COLO829 (cell line): ENCODE measurements around the gene DLG2.

ENCODE experiments used
- DNase-seq: peaks from one replicate; pipeline ENCODE4 v3.0.0; 2012; ENCODE audit warnings: low spot score

DLG2 gene

GRCh38 chr11:83711106-83711527, 1916.0 kb downstream of the DLG2 start:
- no peak for DNase-seq

DNA sequence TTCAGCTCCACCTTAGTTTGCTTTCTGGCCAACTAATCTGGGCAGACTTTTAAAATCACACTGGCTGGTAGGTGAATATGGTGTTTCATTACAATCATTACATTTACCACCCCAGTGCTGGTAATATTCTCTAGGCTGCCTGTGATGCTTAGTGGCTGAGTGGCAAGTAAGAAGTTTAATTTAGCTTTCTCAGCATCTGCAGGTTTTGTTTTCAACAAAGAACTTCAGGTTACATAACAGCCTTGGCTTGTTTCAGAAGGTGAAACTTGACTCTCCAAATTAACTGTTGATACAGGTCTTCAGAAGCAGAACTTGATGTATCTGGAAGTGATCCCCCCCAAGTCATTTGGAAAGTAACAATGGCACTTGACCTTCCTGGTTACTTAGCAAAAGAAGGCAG, 1917.7 kb downstream of the DLG2 start:
- DNase-seq = no peak

DNA sequence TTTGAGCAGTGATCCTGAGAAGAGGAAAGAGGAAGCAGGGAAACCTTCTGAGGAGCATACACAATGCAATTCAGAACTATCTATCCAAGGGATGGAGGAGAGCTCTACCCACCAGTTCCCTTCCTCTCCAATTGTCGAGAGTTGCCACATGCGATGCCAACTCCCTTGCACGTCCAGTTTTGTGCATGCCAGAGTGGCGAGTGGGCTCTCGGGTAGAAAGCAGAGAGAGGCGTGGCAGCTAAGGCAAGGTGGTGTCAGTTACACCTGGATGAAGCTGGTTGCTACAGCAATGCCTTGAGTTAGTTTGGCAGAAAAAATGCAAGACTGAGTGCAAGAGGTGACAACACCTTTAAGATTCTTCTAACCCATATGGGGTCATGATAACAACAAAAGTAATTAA, 1920.6 kb downstream of the DLG2 start:
- no peak for DNase-seq

DNA sequence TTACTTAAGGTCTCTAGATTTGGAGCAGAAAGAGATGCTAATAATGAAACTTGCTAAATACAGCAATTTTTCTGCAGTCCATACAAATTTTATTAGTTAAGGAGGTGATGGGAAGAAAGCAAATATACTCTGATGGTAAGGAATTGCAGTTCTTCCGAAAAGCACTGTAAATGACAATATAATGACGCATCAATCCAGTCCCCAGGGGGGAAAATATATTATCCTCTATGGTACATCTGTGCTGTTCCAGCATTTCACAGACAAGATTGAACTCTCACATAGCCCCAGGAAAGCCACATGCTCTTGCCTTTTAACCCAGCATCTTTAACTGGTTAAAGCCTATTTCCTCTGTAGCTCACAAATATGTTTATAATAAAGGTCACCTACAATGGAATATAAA, 1924.3 kb downstream of the DLG2 start:
- DNase-seq = no peak

DNA sequence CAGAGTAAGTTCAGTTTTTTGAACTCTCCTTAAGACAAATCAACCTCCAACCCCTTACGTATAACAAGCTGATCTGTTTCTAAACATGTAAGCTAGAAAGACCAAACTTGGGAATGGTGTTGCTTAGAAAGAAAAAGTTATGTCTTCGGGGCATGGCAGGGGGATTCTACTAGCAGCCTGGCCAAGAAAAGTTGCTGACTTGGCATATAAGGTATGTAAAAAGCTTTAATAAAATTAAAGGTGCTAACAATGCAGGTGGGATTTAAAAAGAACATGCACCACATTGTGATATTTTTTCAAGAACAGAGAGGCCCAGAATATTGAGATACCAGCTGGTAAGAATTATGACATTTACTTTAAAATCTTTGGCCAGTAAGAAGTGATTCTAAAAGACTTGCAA, 1929.6 kb downstream of the DLG2 start:
- no peak for DNase-seq

- no peak for DNase-seq
These were observed 1932.1 kb downstream of the DLG2 start for GRCh38 chr11:83695046-83695445.

- DNase-seq = no peak
These were observed 1932.8 kb downstream of the DLG2 start for GRCh38 chr11:83694191-83694910.

DNA sequence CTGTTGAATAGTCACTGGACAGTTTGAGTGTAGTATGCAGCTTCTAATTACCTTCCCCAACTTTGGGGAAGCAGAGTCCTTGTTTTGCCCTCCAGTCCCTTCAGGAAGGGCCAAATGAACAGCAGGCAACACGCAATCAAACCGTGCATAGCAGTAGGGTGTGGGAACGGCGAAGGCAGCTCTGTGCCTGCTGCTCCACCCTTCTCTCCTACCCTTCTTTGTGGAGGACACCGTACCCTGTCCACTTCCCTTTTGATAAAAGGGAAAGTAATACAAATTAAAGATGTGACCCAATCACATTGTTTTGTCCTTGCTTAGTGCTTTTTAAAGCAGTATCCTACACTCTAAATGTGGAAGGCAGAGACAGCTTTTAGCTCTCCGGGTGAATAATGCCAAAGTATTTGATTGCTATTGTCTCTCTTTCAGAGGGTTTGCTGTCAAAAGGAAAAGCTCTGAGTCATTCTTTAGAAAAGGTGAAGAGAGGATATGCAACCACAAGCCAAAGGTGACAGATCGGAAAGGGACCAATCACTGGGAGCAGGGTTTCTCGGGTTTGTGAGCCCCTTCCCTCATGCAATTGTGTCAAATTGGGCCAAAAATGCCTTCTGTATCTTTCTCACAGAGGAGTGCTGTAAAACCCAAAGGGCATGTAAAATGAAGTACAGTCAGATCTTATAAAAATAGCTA, 1933.7 kb downstream of the DLG2 start:
- no peak for DNase-seq

- DNase-seq = no peak
These were observed 1934.5 kb downstream of the DLG2 start for GRCh38 chr11:83692675-83693074.

- DNase-seq = no peak
These were observed 1935.6 kb downstream of the DLG2 start for GRCh38 chr11:83691451-83691950.

DNA sequence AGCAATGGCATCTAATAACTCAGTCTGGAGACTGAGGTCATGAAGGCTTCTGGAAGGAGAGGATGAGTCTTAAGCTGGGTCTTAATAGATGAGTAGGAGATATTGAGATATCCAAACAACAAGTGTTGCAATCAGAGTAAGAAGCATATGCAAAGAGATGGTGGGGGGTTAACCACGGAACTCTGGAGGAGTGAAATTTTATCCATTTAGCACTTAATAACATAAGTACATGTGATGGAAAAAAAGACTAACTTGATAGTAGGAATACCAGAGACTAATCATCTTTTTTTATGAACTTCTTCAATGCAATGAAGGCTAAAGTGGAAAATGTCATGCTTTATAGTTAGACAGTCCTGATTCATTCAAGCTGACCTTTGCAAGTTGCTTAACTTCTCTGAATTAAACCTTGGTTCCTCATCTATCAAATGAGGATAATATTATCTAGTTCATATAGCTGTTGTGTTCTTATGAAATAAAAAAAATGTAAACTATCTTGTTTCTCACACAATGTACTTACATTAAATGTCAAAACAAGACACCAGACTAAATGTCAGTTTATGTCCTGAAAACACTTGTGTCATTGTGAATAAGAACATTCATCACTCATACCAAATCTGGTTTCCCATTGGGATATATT, 1937.9 kb downstream of the DLG2 start:
- DNase-seq = no peak

GRCh38 chr11:83687787-83688186, 1939.4 kb downstream of the DLG2 start:
- DNase-seq = no peak

DNA sequence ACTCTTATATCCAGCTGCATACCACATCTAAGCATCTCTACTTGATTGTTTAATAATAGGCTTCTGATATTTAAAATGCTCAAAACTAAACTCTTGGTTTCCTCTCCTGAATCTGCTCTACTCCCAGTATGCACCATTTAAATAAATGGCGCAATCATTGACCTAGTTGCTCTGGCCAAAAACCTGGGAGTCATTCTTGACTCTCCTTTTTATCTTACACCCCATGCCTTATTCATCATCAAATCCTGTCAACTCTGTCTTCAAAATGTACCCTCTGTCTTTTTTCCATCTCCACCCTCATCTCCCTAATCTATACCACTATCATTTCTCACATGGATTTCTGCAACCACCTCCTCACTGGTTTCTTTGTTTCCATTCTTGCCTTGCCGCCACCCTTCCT, 1941.4 kb downstream of the DLG2 start:
- DNase-seq = no peak

GRCh38 chr11:83684071-83684470, 1943.1 kb downstream of the DLG2 start:
- DNase-seq = no peak

DNA sequence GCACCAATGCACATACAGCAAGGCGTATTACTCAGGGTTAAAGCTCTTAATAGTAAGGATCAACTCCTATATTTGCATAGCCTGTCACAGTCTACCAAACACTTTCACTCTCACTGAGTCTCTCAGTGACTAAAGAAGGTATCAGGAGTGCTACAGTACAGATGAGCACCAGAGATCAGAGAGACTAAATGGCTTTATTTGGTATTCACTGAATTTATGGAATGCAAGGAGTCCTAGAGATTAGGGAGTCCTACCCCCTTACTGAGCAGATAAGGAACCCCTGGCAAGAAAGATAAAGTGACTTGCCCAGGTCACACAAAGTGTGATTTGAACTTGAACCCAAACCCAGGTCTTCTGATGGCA, 1944.6 kb downstream of the DLG2 start:
- no peak for DNase-seq

DNA sequence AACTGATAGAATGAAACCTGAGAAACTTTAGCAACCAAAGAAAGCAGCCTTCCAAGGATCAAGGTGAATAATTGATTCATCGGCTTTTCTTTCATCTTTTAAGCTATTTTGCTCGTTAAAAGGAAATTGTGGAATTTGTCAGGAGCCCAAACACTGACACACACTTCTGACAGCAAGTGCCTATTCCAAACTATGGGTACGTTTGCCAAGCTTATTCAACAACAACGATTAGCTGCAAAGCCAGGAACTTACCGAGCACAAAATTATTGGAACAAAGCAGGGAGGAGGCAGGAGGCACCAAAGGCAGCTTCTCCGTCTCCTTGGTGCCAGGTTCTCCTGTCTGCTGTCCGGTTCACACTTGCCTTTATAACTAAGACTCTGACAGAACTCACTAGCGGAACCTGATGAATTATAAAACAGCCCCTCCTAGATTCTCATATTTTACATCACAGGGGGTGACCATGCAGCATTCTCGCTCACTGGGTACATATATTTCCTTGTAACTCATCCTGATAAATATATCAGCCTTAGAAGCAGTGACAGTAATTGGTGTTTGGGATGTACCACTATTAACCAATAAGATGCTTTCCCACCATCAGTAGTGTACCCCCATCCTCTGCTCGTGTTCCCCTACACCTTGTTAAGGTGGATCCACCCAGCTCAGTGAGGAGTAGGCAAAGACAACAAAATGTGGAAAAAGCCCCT, 1945.1 kb downstream of the DLG2 start:
- DNase-seq = no peak

- DNase-seq = no peak
These were observed 1945.9 kb downstream of the DLG2 start for GRCh38 chr11:83681031-83681781.

DNA sequence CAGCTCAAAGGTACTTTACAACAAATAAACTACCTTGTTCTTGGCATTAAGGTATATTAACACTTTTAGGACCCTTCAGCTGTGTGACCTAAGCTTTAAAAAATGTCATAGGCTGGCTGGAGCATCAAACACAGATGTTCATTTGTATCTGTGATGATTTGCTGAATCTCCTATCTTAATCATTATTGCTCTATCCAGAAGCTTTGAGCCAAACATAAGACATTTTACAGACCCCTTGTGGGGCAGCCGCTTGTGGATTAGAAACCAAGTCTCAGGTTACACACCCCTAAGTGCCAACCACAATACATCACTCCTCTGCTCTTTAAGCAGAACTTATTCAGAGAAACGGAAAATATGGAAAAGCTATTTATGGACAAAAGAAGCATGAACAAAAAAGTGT, 1946.8 kb downstream of the DLG2 start:
- no peak for DNase-seq

GRCh38 chr11:83678831-83679584, 1948.1 kb downstream of the DLG2 start:
- no peak for DNase-seq

DNA sequence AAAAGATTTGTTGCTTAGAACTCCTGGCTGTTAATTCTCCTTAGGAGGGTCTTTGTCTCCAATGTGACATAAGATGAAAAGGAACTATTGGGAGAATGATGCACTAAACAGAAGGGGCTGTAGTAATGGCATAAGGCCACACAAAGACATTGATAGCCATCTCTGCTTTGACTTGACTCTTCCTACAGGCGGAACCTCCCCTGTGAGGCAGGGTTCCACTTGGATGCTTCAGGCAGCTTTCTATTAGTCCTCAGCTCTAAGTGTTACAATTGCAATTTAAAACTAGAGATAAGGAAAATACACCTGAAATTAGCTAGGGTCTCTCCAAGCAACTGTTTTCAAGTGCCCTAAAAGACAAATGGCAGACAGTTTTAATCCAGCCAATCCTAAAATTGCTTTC, 1949.4 kb downstream of the DLG2 start:
- no peak for DNase-seq

GRCh38 chr11:83676056-83676601, 1951.0 kb downstream of the DLG2 start:
- DNase-seq = peak; percentile 4
